Peyer's patch (tissue), 4 donors: ENCODE data around the gene PSME3. TPM values are rescaled to one million over a fixed set of nuclear protein-coding genes. Genes with fewer than 3 reads are reported as not detected.
"Not testable (repeated sequence)": the region's sequence is repeated elsewhere in the genome, so short reads cannot be mapped to it uniquely, and the experiment has no call there.

Experiments
- DNase-seq, 3 donors: peaks; one replicate each; pipeline ENCODE4 v3.0.0-alpha.2; 2017 to 2019
- H3K27ac ChIP-seq, 4 donors: fragments of 200-600 bp; sonication (generic); one replicate each; pipeline ENCODE4 v1.5.1; 2016 to 2019
- H3K27me3 ChIP-seq, 2 donors: fragments of 200-600 bp; sonication (generic); one replicate each; pipeline ENCODE4 v1.5.1; 2019
- H3K36me3 ChIP-seq, 3 donors: fragments of 200-600 bp; sonication (generic); one replicate each; pipeline ENCODE4 v1.5.1; 2016 to 2019
- H3K4me1 ChIP-seq, 4 donors: fragments of 200-600 bp; sonication (generic); one replicate each; pipeline ENCODE4 v1.5.1; 2016 to 2019
- H3K4me3 ChIP-seq, 4 donors: fragments of 200-600 bp; sonication (generic); 1 replicate in 3 of 4; 2 replicates in 1 of 4; pipeline ENCODE4 v1.5.1; 2016 to 2019; ENCODE audit warnings: mild to moderate bottlenecking in 1 of 4
- H3K9me3 ChIP-seq, 4 donors: fragments of 200-600 bp; sonication (generic); one replicate each; pipeline ENCODE4 v1.5.1; 2016 to 2019; ENCODE audit warnings: mild to moderate bottlenecking in 1 of 4
- CTCF ChIP-seq, 6 experiments: fragments of 450-650 bp in 4 of 6; fragments of 200-600 bp in 2 of 6; sonication (generic) in 1 of 6; IDR thresholded peaks; one replicate each; pipeline ENCODE4 v1.5.1; 2017 to 2019; ENCODE audit warnings: antibody characterized with exemption in 6 of 6, mild to moderate bottlenecking in 3 of 6, moderate library complexity in 1 of 6
- POLR2A ChIP-seq, 2 donors: fragments of 450-650 bp; IDR thresholded peaks; one replicate each; pipeline ENCODE4 v1.5.1; 2017; ENCODE audit warnings: antibody characterized with exemption in 2 of 2, mild to moderate bottlenecking in 2 of 2, moderate library complexity in 2 of 2
- total RNA-seq, 4 donors: library from RNA; depleted of rRNA; stranded (reverse); fragments of >200 nt; gene quantifications; one replicate each; pipeline ENCODE4 v1.1.0, GENCODE V29; 2016

Gene PSME3
- total RNA-seq, 4 donors from 2014 or later: 45.6 to 75.9 (median 59.8) TPM

GRCh38 chr17:42878924-42879595 lies 45.9 kb downstream of the PSME3 start:
- Histone ChIP-seq H3K4me3 (no peak overlapping the region), H3K4me1 (no peaks in the 10 kb centered on the region), H3K27me3 (no peaks in the 10 kb centered on the region), H3K36me3 (no peaks in the 10 kb centered on the region), H3K9me3 (no peaks in the 10 kb centered on the region), H3K27ac (no peak overlapping the region)
- DNase-seq: no peak
- no peak for TF ChIP-seq CTCF (IDR thresholded peaks at IDR 0.05)
- no peak for TF ChIP-seq POLR2A (IDR thresholded peaks at IDR 0.05)

- Histone ChIP-seq H3K4me1 (no peaks in the 10 kb centered on the region), H3K4me3 (no peak overlapping the region), H3K27me3 (no peaks in the 10 kb centered on the region), H3K36me3 (no peaks in the 10 kb centered on the region), H3K27ac (no peak overlapping the region), H3K9me3 (no peaks in the 10 kb centered on the region)
- TF ChIP-seq POLR2A (IDR thresholded peaks at IDR 0.05) (no peak), CTCF (IDR thresholded peaks at IDR 0.05) (no peak)
- DNase-seq: no peak
Measured at GRCh38 chr17:42879596-42879985, 46.4 kb downstream of the PSME3 start.

- H3K36me3 ChIP-seq: no peaks in the 10 kb centered on the region
- H3K27me3 ChIP-seq: no peaks in the 10 kb centered on the region
- DNase-seq: no peak
- no peak for TF ChIP-seq CTCF (IDR thresholded peaks at IDR 0.05)
- no peak for TF ChIP-seq POLR2A (IDR thresholded peaks at IDR 0.05)
- H3K4me3 ChIP-seq: no peak overlapping the region
- H3K9me3 ChIP-seq: no peaks in the 10 kb centered on the region
- H3K27ac ChIP-seq: no peak overlapping the region
- peaks cover 0 to under 1% (median 0%) of the 10 kb centered on the region in 4 donors for H3K4me1 ChIP-seq
Measured at GRCh38 chr17:42880776-42881310, 47.6 kb downstream of the PSME3 start.

- not testable (repeated sequence) for H3K4me3 ChIP-seq, H3K27me3 ChIP-seq, DNase-seq, H3K36me3 ChIP-seq, H3K27ac ChIP-seq, H3K4me1 ChIP-seq, H3K9me3 ChIP-seq
Measured at GRCh38 chr17:42881706-42882105, 48.5 kb downstream of the PSME3 start.

GRCh38 chr17:42882166-42882565 lies 49.0 kb downstream of the PSME3 start:
- DNase-seq: no peak
- H3K27me3 ChIP-seq: no peaks in the 10 kb centered on the region
- no peaks in the 10 kb centered on the region for H3K36me3 ChIP-seq
- H3K4me3 ChIP-seq: no peak overlapping the region
- no peak overlapping the region for H3K27ac ChIP-seq
- H3K4me1 ChIP-seq: peaks cover 0 to 13% (median 0%) of the 10 kb centered on the region in 4 donors
- no peaks in the 10 kb centered on the region for H3K9me3 ChIP-seq
- TF ChIP-seq POLR2A (IDR thresholded peaks at IDR 0.05) (no peak), CTCF (IDR thresholded peaks at IDR 0.05) (no peak)

- Histone ChIP-seq H3K4me3 (no peak overlapping the region), H3K9me3 (no peaks in the 10 kb centered on the region), H3K27me3 (no peaks in the 10 kb centered on the region), H3K36me3 (no peaks in the 10 kb centered on the region), H3K27ac (no peak overlapping the region), H3K4me1 (peaks cover 0 to 14% (median 0%) of the 10 kb centered on the region in 4 donors)
- DNase-seq: no peak
- TF ChIP-seq POLR2A (IDR thresholded peaks at IDR 0.05) (no peak), CTCF (IDR thresholded peaks at IDR 0.05) (no peak)
Measured at GRCh38 chr17:42883802-42884558, 50.8 kb downstream of the PSME3 start.

GRCh38 chr17:42885806-42886205 lies 52.6 kb downstream of the PSME3 start:
- H3K9me3 ChIP-seq, H3K27me3 ChIP-seq, H3K36me3 ChIP-seq, H3K27ac ChIP-seq, H3K4me3 ChIP-seq, DNase-seq: not testable (repeated sequence)
- peaks cover 0 to 14% (median 0%) of the 10 kb centered on the region in 4 donors for H3K4me1 ChIP-seq
